HEK293 (cell line): Measurements from ENCODE around the gene TBX15.

Experiments
- CTCF ChIA-PET: fragments of 350-600 bp; formaldehyde crosslinking; extraction: SDS; loops from one replicate; lab custom pipeline; 2021; ENCODE audit warnings: antibody characterized with exemption; lab: Yijun Ruan, JAX
- POLR2A ChIA-PET: fragments of 300-600 bp; formaldehyde crosslinking; extraction: SDS; loops from one replicate; lab custom pipeline; 2020; ENCODE audit warnings: antibody characterized with exemption, inconsistent platforms; lab: Yijun Ruan, JAX
- H3K27ac ChIP-seq: fragments of 200-500 bp; sonication (Bioruptor generic); 2 replicates; pipeline ENCODE4 v1.5.1; 2014; ENCODE audit warnings: low read depth, low read length, control low read depth, inconsistent platforms; ENCODE audit errors: extremely low read depth
- H3K36me3 ChIP-seq, 2 experiments: fragments of 200-500 bp in 1 of 2; sonication (Bioruptor generic) in 1 of 2; 1 replicate in 1 of 2; 2 replicates in 1 of 2; pipeline ENCODE4 v1.5.1; 2014 to 2017; ENCODE audit warnings: inconsistent platforms in 2 of 2, low read length in 2 of 2; ENCODE audit not compliant: control insufficient read depth in 2 of 2, insufficient read depth in 1 of 2
- H3K4me1 ChIP-seq: fragments of 200-500 bp; sonication (Bioruptor generic); 2 replicates; pipeline ENCODE4 v1.5.1; 2014; ENCODE audit warnings: mild to moderate bottlenecking, low read length, inconsistent platforms; ENCODE audit not compliant: control insufficient read depth, insufficient read depth
- H3K4me3 ChIP-seq: 2 replicates; pipeline ENCODE4 v1.5.1; 2011; ENCODE audit warnings: low read depth, mild to moderate bottlenecking, control low read depth, low read length, moderate library complexity
- H3K9me3 ChIP-seq: fragments of 200-500 bp; sonication (Bioruptor generic); 2 replicates; pipeline ENCODE4 v1.5.1; 2014; ENCODE audit warnings: low read depth, low read length, inconsistent platforms; ENCODE audit not compliant: control insufficient read depth, insufficient read depth
- HOXD13 ChIP-seq: sonication (generic); formaldehyde crosslinking; IDR thresholded peaks from 2 replicates; pipeline ENCODE4 v1.8.0; 2022; ENCODE audit warnings: missing genetic modification reagents, borderline replicate concordance
- KLF1 ChIP-seq: fragments of 450-650 bp; formaldehyde crosslinking; IDR thresholded peaks from 2 replicates; pipeline ENCODE4 v1.5.1; 2016; ENCODE audit warnings: missing biosample characterization, missing genetic modification characterization
- KLF7 ChIP-seq: fragments of 450-650 bp; formaldehyde crosslinking; IDR thresholded peaks from 2 replicates; pipeline ENCODE4 v1.5.1; 2016; ENCODE audit warnings: missing biosample characterization, missing genetic modification characterization, borderline replicate concordance
- KLF8 ChIP-seq: fragments of 450-650 bp; formaldehyde crosslinking; IDR thresholded peaks from 2 replicates; pipeline ENCODE4 v1.5.1; 2016; ENCODE audit warnings: missing biosample characterization, missing genetic modification characterization
- SP2 ChIP-seq: fragments of 450-650 bp; formaldehyde crosslinking; IDR thresholded peaks from 2 replicates; pipeline ENCODE4 v1.5.1; 2016; ENCODE audit warnings: missing biosample characterization, missing genetic modification characterization
- SP7 ChIP-seq: fragments of 450-650 bp; formaldehyde crosslinking; IDR thresholded peaks from 2 replicates; pipeline ENCODE4 v1.5.1; 2016; ENCODE audit warnings: missing biosample characterization, missing genetic modification characterization
- ZNF114 ChIP-seq: fragments of 450-650 bp; formaldehyde crosslinking; IDR thresholded peaks from 2 replicates; pipeline ENCODE4 v1.5.0; 2017; ENCODE audit warnings: missing biosample characterization, missing genetic modification characterization
- ZNF16 ChIP-seq: fragments of 450-650 bp; formaldehyde crosslinking; IDR thresholded peaks from 2 replicates; pipeline ENCODE4 v1.5.1; 2016; ENCODE audit warnings: low read depth, missing biosample characterization, missing genetic modification characterization
- ZNF394 ChIP-seq: fragments of 450-650 bp; formaldehyde crosslinking; IDR thresholded peaks from 2 replicates; pipeline ENCODE4 v1.5.1; 2016; ENCODE audit warnings: missing biosample characterization, missing genetic modification characterization, mild to moderate bottlenecking, moderate library complexity, borderline replicate concordance
- ZNF558 ChIP-seq: fragments of 450-650 bp; formaldehyde crosslinking; IDR thresholded peaks from 2 replicates; pipeline ENCODE4 v1.5.1; 2016; ENCODE audit warnings: missing biosample characterization, missing genetic modification characterization
- ZNF560 ChIP-seq: fragments of 450-650 bp; formaldehyde crosslinking; IDR thresholded peaks from 2 replicates; pipeline ENCODE4 v1.5.1; 2017; ENCODE audit warnings: missing biosample characterization, missing genetic modification characterization, borderline replicate concordance
- ZNF561 ChIP-seq: fragments of 450-650 bp; IDR thresholded peaks from 2 replicates; pipeline ENCODE4 v1.5.1; 2018; ENCODE audit warnings: missing biosample characterization, missing genetic modification characterization, borderline replicate concordance
- ZNF654 ChIP-seq: fragments of 450-650 bp; formaldehyde crosslinking; IDR thresholded peaks from 2 replicates; pipeline ENCODE4 v1.5.1; 2016; ENCODE audit warnings: low read depth, missing biosample characterization, missing genetic modification characterization
- ZNF792 ChIP-seq: fragments of 450-650 bp; formaldehyde crosslinking; IDR thresholded peaks from 2 replicates; pipeline ENCODE4 v1.5.1; 2016; ENCODE audit warnings: missing biosample characterization, missing genetic modification characterization
- ZXDB ChIP-seq: fragments of 450-650 bp; formaldehyde crosslinking; IDR thresholded peaks from 2 replicates; pipeline ENCODE4 v1.5.1; 2016; ENCODE audit warnings: missing biosample characterization, missing genetic modification characterization
- TF ChIP-seq, protein P1 (sequence below): fragments of 450-650 bp; formaldehyde crosslinking; IDR thresholded peaks from 2 replicates; pipeline ENCODE4 v1.5.1; 2017; ENCODE audit warnings: missing biosample characterization, mild to moderate bottlenecking, missing genetic modification characterization, moderate library complexity
- TF ChIP-seq, protein P2 (sequence below): fragments of 450-650 bp; formaldehyde crosslinking; IDR thresholded peaks from 2 replicates; pipeline ENCODE4 v1.5.1; 2016; ENCODE audit warnings: missing biosample characterization, missing genetic modification characterization
- TF ChIP-seq, protein P3 (sequence below): fragments of 450-650 bp; formaldehyde crosslinking; IDR thresholded peaks from 2 replicates; pipeline ENCODE4 v1.5.1; 2016; ENCODE audit warnings: missing biosample characterization, missing genetic modification characterization

The TBX15 gene

DNA sequence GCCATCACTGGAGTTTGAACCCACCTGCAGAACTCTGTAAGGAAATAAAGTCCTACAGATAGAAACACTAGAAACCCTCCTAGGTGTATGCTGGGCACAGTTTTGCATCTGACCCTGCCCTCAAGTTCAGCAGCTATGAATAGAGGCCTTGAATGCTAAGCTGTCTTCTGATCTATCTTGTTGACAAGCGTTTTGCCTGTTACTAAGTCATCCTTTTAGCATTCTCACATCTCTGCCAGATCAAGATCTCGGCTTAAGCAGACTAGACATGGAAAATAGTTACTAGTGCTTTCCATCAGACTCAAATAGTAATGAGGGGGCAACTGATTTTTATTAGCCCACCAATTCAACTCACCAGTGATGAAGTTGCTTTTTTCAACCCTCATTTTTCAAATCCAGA lies 10.5 kb downstream of the TBX15 start:
- POLR2A ChIA-PET, result no interaction called here
- H3K36me3 ChIP-seq, result no peaks in the 10 kb centered on the region
- H3K27ac ChIP-seq, result no peak overlapping the region
- TF ChIP-seq SP7 (tag by site-specific recombination) (no peak), ZNF394 (tag by site-specific recombination) (no peak), SP2 (tag by site-specific recombination) (no peak), ZNF561 (tag by site-specific recombination) (no peak), ZNF16 (tag by site-specific recombination) (no peak), HOXD13 (CRISPR knock-in tag) (no peak), KLF1 (tag by site-specific recombination) (no peak), KLF8 (tag by site-specific recombination) (no peak), ZNF560 (tag by site-specific recombination) (no peak), KLF7 (tag by site-specific recombination) (no peak), ZNF558 (tag by site-specific recombination) (no peak), ZXDB (tag by site-specific recombination) (no peak), ZNF792 (tag by site-specific recombination) (no peak), ZNF114 (tag by site-specific recombination) (no peak)
- TF ChIP-seq, protein P1, sequence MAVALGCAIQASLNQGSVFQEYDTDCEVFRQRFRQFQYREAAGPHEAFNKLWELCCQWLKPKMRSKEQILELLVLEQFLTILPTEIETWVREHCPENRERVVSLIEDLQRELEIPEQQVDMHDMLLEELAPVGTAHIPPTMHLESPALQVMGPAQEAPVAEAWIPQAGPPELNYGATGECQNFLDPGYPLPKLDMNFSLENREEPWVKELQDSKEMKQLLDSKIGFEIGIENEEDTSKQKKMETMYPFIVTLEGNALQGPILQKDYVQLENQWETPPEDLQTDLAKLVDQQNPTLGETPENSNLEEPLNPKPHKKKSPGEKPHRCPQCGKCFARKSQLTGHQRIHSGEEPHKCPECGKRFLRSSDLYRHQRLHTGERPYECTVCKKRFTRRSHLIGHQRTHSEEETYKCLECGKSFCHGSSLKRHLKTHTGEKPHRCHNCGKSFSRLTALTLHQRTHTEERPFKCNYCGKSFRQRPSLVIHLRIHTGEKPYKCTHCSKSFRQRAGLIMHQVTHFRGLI (tag by site-specific recombination), result no peak
- TF ChIP-seq, protein P2, sequence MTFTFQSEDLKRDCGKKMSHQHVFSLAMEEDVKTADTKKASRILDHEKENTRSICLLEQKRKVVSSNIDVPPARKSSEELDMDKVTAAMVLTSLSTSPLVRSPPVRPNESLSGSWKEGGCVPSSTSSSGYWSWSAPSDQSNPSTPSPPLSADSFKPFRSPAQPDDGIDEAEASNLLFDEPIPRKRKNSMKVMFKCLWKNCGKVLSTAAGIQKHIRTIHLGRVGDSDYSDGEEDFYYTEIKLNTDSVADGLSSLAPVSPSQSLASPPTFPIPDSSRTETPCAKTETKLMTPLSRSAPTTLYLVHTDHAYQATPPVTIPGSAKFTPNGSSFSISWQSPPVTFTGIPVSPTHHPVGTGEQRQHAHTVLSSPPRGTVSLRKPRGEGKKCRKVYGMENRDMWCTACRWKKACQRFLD, result no peak
- TF ChIP-seq, protein P3, sequence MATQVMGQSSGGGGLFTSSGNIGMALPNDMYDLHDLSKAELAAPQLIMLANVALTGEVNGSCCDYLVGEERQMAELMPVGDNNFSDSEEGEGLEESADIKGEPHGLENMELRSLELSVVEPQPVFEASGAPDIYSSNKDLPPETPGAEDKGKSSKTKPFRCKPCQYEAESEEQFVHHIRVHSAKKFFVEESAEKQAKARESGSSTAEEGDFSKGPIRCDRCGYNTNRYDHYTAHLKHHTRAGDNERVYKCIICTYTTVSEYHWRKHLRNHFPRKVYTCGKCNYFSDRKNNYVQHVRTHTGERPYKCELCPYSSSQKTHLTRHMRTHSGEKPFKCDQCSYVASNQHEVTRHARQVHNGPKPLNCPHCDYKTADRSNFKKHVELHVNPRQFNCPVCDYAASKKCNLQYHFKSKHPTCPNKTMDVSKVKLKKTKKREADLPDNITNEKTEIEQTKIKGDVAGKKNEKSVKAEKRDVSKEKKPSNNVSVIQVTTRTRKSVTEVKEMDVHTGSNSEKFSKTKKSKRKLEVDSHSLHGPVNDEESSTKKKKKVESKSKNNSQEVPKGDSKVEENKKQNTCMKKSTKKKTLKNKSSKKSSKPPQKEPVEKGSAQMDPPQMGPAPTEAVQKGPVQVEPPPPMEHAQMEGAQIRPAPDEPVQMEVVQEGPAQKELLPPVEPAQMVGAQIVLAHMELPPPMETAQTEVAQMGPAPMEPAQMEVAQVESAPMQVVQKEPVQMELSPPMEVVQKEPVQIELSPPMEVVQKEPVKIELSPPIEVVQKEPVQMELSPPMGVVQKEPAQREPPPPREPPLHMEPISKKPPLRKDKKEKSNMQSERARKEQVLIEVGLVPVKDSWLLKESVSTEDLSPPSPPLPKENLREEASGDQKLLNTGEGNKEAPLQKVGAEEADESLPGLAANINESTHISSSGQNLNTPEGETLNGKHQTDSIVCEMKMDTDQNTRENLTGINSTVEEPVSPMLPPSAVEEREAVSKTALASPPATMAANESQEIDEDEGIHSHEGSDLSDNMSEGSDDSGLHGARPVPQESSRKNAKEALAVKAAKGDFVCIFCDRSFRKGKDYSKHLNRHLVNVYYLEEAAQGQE (tag by site-specific recombination), result no peak
- TF ChIP-seq, all 188 proteins: peak for 0
- no peaks in the 10 kb centered on the region for H3K9me3 ChIP-seq
- CTCF ChIA-PET, result no interaction called here
- H3K4me1 ChIP-seq, result no peaks in the 10 kb centered on the region
- no peak overlapping the region for H3K4me3 ChIP-seq

DNA sequence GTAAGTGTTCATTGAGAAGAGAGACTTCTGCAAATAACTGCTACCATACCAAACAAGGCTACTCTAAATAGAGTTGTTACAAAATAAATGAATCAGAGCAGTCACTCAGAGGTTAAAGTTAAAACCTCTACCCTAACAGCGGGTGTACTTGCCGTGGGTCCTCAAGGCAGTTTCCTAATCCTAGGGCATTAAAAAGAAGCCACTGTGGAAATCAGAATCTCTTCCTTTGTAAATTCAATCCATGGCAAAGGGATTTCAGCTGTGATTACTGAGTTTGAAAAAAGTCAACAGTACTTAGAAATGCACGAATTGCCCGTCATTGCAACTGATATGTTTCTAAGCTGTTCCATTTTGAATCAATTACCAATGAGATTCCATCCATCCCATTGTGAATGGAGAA lies 13.5 kb downstream of the TBX15 start:
- CTCF ChIA-PET, result no interaction called here
- Histone ChIP-seq H3K4me1 (no peaks in the 10 kb centered on the region), H3K36me3 (no peaks in the 10 kb centered on the region), H3K27ac (no peak overlapping the region), H3K4me3 (no peak overlapping the region), H3K9me3 (no peaks in the 10 kb centered on the region)
- no peak for TF ChIP-seq ZNF654
- POLR2A ChIA-PET, result no interaction called here
